ENCODE results near the gene FOXJ1. TPM values are rescaled to one million over a fixed set of nuclear protein-coding genes. Genes with fewer than 3 reads are reported as not detected.

The FOXJ1 gene
- total and polyA plus RNA-seq, 2 of the 4 experiments (the other 2 are of a cell fraction), result 0.05 TPM; not detected in 1

- Histone ChIP-seq H4K91ac (ENCODE audit: insufficient read depth, low read depth, low read length) (no peak overlapping the region), H3K79me1 (ENCODE audit: low read depth in 1 of 2, low read length in 2 of 2) (peaks cover 13 to 26% of the 10 kb centered on the region in 2 experiments), H4K5ac (ENCODE audit: low read depth, low read length) (no peak overlapping the region), H2AK5ac (ENCODE audit: low read depth, low read length) (no peak overlapping the region), H4K20me1 (ENCODE audit: insufficient read depth, low read length) (peaks cover 5% of the 10 kb centered on the region; the same call in 1 of the 2 replicates), H3K56ac (ENCODE audit: extremely low read depth, insufficient read depth, low read length) (no peak overlapping the region), H2BK5ac (ENCODE audit: low read depth, low read length, poor library complexity, severe bottlenecking) (no peak overlapping the region), H3K9ac (ENCODE audit: low read depth, low read length) (no peak overlapping the region), H3K4me3 (ENCODE audit: insufficient read depth, low read depth, low read length) (no peak overlapping the region), H2AFZ (replicated peaks; ENCODE audit: low read length, poor library complexity) (no peak overlapping the region), H2BK15ac (ENCODE audit: low read depth, low read length) (no peak overlapping the region), H3K23ac (ENCODE audit: low read depth, low read length) (no peak overlapping the region), H3K27me3 (ENCODE audit: control insufficient read depth, insufficient read depth, low read length) (no peaks in the 10 kb centered on the region), H2BK20ac (ENCODE audit: low read depth, low read length) (no peak overlapping the region), H3K18ac (ENCODE audit: low read depth, low read length) (no peak overlapping the region), H4K8ac (ENCODE audit: low read depth in 2 of 2, low read length in 2 of 2) (no peak overlapping the region), H3K4me2 (ENCODE audit: low read depth, low read length) (no peak overlapping the region), H3K4me1 (ENCODE audit: control insufficient read depth, insufficient read depth, low read length) (peaks cover 8% of the 10 kb centered on the region; the same call in 1 of the 2 replicates), H3K36me3 (ENCODE audit: control insufficient read depth, insufficient read depth, low read length) (peaks cover under 1% of the 10 kb centered on the region; the same call in 1 of the 2 replicates), H2AK9ac (replicated peaks; ENCODE audit: low read depth, low read length, poor library complexity) (no peak overlapping the region), H3K14ac (replicated peaks; ENCODE audit: low read depth, low read length) (no peak overlapping the region), H3K4ac (ENCODE audit: low read depth, low read length) (no peak overlapping the region), H3K9me3 (ENCODE audit: control insufficient read depth, insufficient read depth, low read length) (no peaks in the 10 kb centered on the region), H3K27ac (ENCODE audit: insufficient read depth, low read length) (no peak overlapping the region), H2BK120ac (ENCODE audit: low read depth, low read length) (no peak overlapping the region), H3K9me1 (ENCODE audit: insufficient read depth, low read length) (peaks cover 10% of the 10 kb centered on the region)
- CTCF ChIA-PET, result no interaction called here
- in situ Hi-C loops (cut with MboI; ENCODE audit: low sequenced_read_pairs), result no loop called here
- POLR2A ChIA-PET (ENCODE audit: unreplicated experiment), result interaction anchor here (0.5 kb wide), 1 partner anchor 251 kb away, joined by 10 read pairs; the partner anchor contains the start of gene WBP2
- dilution Hi-C loops (cut with HindIII; ENCODE audit: low sequenced_read_pairs, unreplicated experiment), result no loop called here
- no CpG with 5 or more reads among the region's 3 CpGs for WGBS, 2 experiments (ENCODE audit: extremely low coverage in 2 of 2, insufficient read length in 1 of 2)
- intact Hi-C loops (cut with micrococcal nuclease), result no loop called here
- no TSS peak for BruUV-seq (replicated peaks)
- no peak for ATAC-seq (ENCODE audit: low read depth)
- DNase-seq, result no peak
- no peak for TF ChIP-seq MAZ (IDR thresholded peaks at IDR 0.05; ENCODE audit: borderline replicate concordance, low read depth, low read length)
- no peak for TF ChIP-seq USF2 (IDR thresholded peaks at IDR 0.05; ENCODE audit: low read depth, low read length)
- TF ChIP-seq MAFK (IDR thresholded peaks at IDR 0.05; ENCODE audit: low read depth, low read length), result no peak
- no peak for TF ChIP-seq CHD1 (IDR thresholded peaks at IDR 0.05; ENCODE audit: low read depth, low read length)
- no peak for TF ChIP-seq RCOR1 (IDR thresholded peaks at IDR 0.05; ENCODE audit: insufficient replicate concordance, low read length)
- TF ChIP-seq MXI1 (IDR thresholded peaks at IDR 0.05; ENCODE audit: borderline replicate concordance, low read depth, low read length), result no peak
- no peak for TF ChIP-seq SMC3 (IDR thresholded peaks at IDR 0.05; ENCODE audit: low read depth, low read length)
- no peak for TF ChIP-seq BHLHE40 (IDR thresholded peaks at IDR 0.05; ENCODE audit: low read depth, low read length)
- no peak for TF ChIP-seq RAD21 (IDR thresholded peaks at IDR 0.05; ENCODE audit: low read length)
- no peak for TF ChIP-seq NFE2L2 (IDR thresholded peaks at IDR 0.05; ENCODE audit: low read depth, low read length)
- no peak for TF ChIP-seq CTCF (conservative IDR thresholded peaks at IDR 0.05; ENCODE audit: low read depth, low read length)
- no peak for TF ChIP-seq FOS (IDR thresholded peaks at IDR 0.05; ENCODE audit: low read depth, low read length)
- TF ChIP-seq RFX5 (IDR thresholded peaks at IDR 0.05; ENCODE audit: low read depth, low read length), result no peak
- no peak for TF ChIP-seq ELK1 (IDR thresholded peaks at IDR 0.05; ENCODE audit: borderline replicate concordance, low read depth, low read length)
- TF ChIP-seq POLR2A (IDR thresholded peaks at IDR 0.05; ENCODE audit: low read depth, low read length), result no peak
- TF ChIP-seq CEBPB (IDR thresholded peaks at IDR 0.05; ENCODE audit: low read depth, low read length), result no peak
Observed at GRCh38 chr17:76106703-76107102, 34.3 kb downstream of the FOXJ1 start.

Data from IMR-90 (cell line).